ENCODE results near the gene HCAR2.
"Not testable (repeated sequence)": the region's sequence is repeated elsewhere in the genome, so short reads cannot be mapped to it uniquely, and the experiment has no call there.

HCAR2 gene

GRCh38 chr12:122721057-122721545 lies 17.9 kb upstream of the HCAR2 start:
- DNase-seq: no peak

GRCh38 chr12:122716658-122717057 lies 13.5 kb upstream of the HCAR2 start, which contains the start of gene HCAR3:
TSS of gene HCAR3 (minus strand) at chr12:122716811. CDS start at chr12:122716737, 74 bp downstream.
- DNase-seq: not testable (repeated sequence)

- not testable (repeated sequence) for DNase-seq
Observed at GRCh38 chr12:122715211-122715610, 12.1 kb upstream of the HCAR2 start.

GRCh38 chr12:122713491-122714188 lies 10.5 kb upstream of the HCAR2 start:
- not testable (repeated sequence) for DNase-seq

GRCh38 chr12:122711266-122711665 lies 8.1 kb upstream of the HCAR2 start:
- DNase-seq: not testable (repeated sequence)

GRCh38 chr12:122710341-122710740 lies 7.2 kb upstream of the HCAR2 start:
- not testable (repeated sequence) for DNase-seq

GRCh38 chr12:122709287-122709686 lies 6.1 kb upstream of the HCAR2 start:
- DNase-seq: not testable (repeated sequence)

GRCh38 chr12:122703841-122704240 lies 684 bp upstream of the HCAR2 start:
- not testable (repeated sequence) for DNase-seq

GRCh38 chr12:122701481-122701880 lies 1.7 kb downstream of the HCAR2 start:
- not testable (repeated sequence) for DNase-seq

GRCh38 chr12:122700038-122700710 lies 3.0 kb downstream of the HCAR2 start:
- DNase-seq: not testable (repeated sequence)

GRCh38 chr12:122696922-122697321 lies 6.2 kb downstream of the HCAR2 start:
- DNase-seq: not testable (repeated sequence)

GRCh38 chr12:122691566-122691965 lies 11.6 kb downstream of the HCAR2 start:
- no peak for DNase-seq

GRCh38 chr12:122688291-122688690 lies 14.9 kb downstream of the HCAR2 start:
- DNase-seq: no peak

- DNase-seq: no peak
Observed at GRCh38 chr12:122687086-122687485, 16.1 kb downstream of the HCAR2 start.

- no peak for DNase-seq
Observed at GRCh38 chr12:122686538-122686937, 16.6 kb downstream of the HCAR2 start.

- no peak for DNase-seq
Observed at GRCh38 chr12:122684297-122684813, 18.8 kb downstream of the HCAR2 start.

- DNase-seq: peak in 3 of 58 donors; percentile 1 to 26 (median 6)
Observed at GRCh38 chr12:122681814-122682213, 21.3 kb downstream of the HCAR2 start.

- not testable (repeated sequence) for DNase-seq
Observed at GRCh38 chr12:122680989-122681388, 22.2 kb downstream of the HCAR2 start.

- not testable (repeated sequence) for DNase-seq
Observed at GRCh38 chr12:122676781-122677180, 26.4 kb downstream of the HCAR2 start.

GRCh38 chr12:122676015-122676414 lies 27.1 kb downstream of the HCAR2 start:
- DNase-seq: not testable (repeated sequence)

- DNase-seq: no peak
Observed at GRCh38 chr12:122672515-122672914, 30.6 kb downstream of the HCAR2 start.

GRCh38 chr12:122669397-122670070 lies 33.6 kb downstream of the HCAR2 start:
- no peak for DNase-seq

Data from anterior cingulate cortex (tissue), 58 donors.